Neuronal stem cell (in vitro differentiated cells): Measurements from ENCODE around the gene KBTBD12.

ENCODE experiments used
- DNase-seq: peaks from one replicate; pipeline ENCODE4 v3.0.0-alpha.2; 2013; ENCODE audit warnings: low spot score
- H2AFZ ChIP-seq: one replicate; pipeline ENCODE4 v1.6.1; 2013; ENCODE audit warnings: mild to moderate bottlenecking, low read length, inconsistent platforms
- H2AK5ac ChIP-seq: 2 replicates; pipeline ENCODE4 v1.6.1; 2013; ENCODE audit warnings: low read depth, mild to moderate bottlenecking, inconsistent platforms, low read length, moderate library complexity, mixed read lengths
- H2BK120ac ChIP-seq: 2 replicates; pipeline ENCODE4 v1.6.1; 2013; ENCODE audit warnings: low read depth, mild to moderate bottlenecking, inconsistent platforms, low read length, moderate library complexity, mixed read lengths
- H2BK12ac ChIP-seq: one replicate; pipeline ENCODE4 v1.6.1; 2013; ENCODE audit warnings: low read length, inconsistent platforms
- H2BK15ac ChIP-seq: 2 replicates; pipeline ENCODE4 v1.6.1; 2013; ENCODE audit warnings: mild to moderate bottlenecking, low read length, inconsistent platforms, mixed read lengths
- H2BK5ac ChIP-seq: one replicate; pipeline ENCODE4 v1.6.1; 2013; ENCODE audit warnings: inconsistent platforms, mild to moderate bottlenecking, low read length, moderate library complexity
- H3K14ac ChIP-seq: one replicate; pipeline ENCODE4 v1.6.1; 2013; ENCODE audit warnings: low read length, inconsistent platforms
- H3K18ac ChIP-seq: 2 replicates; pipeline ENCODE4 v1.6.1; 2013; ENCODE audit warnings: low read length, inconsistent platforms
- H3K23ac ChIP-seq: 2 replicates; pipeline ENCODE4 v1.6.1; 2013; ENCODE audit warnings: low read depth, mild to moderate bottlenecking, mixed read lengths, low read length, inconsistent platforms; ENCODE audit not compliant: poor library complexity
- H3K27ac ChIP-seq: replicated peaks from 3 replicates; pipeline ENCODE4 v1.5.1; 2013; ENCODE audit warnings: low read length, inconsistent platforms
- H3K27me3 ChIP-seq, 3 experiments: 2 replicates each; pipeline ENCODE4 v1.6.1; 2013; ENCODE audit warnings: low read length in 3 of 3, mild to moderate bottlenecking in 2 of 3, inconsistent platforms in 1 of 3, low read depth in 1 of 3, mixed read lengths in 1 of 3, moderate library complexity in 1 of 3; ENCODE audit not compliant: control insufficient read depth in 3 of 3, insufficient read depth in 3 of 3
- H3K36me3 ChIP-seq, 2 donors: replicated peaks in 1 of 2; 2 replicates each; pipeline ENCODE4 v1.6.1; 2013; ENCODE audit warnings: low read length in 2 of 2; ENCODE audit not compliant: control insufficient read depth in 2 of 2, insufficient read depth in 2 of 2
- H3K4ac ChIP-seq: 2 replicates; pipeline ENCODE4 v1.6.1; 2013; ENCODE audit warnings: inconsistent platforms, mild to moderate bottlenecking, low read length, moderate library complexity
- H3K4me1 ChIP-seq, 2 donors: 1 replicate in 1 of 2; 2 replicates in 1 of 2; pipeline ENCODE4 v1.6.1; 2013; ENCODE audit warnings: low read length in 2 of 2, low read depth in 1 of 2; ENCODE audit not compliant: control insufficient read depth in 2 of 2, insufficient read depth in 1 of 2
- H3K4me2 ChIP-seq: one replicate; pipeline ENCODE4 v1.6.1; 2013; ENCODE audit warnings: mild to moderate bottlenecking, low read length, inconsistent platforms; ENCODE audit not compliant: insufficient read depth, poor library complexity, severe bottlenecking
- H3K4me3 ChIP-seq, 2 donors: 2 replicates each; pipeline ENCODE4 v1.5.1; 2013; ENCODE audit warnings: low read length in 2 of 2, mild to moderate bottlenecking in 2 of 2, inconsistent platforms in 1 of 2, moderate library complexity in 1 of 2
- H3K79me1 ChIP-seq: one replicate; pipeline ENCODE4 v1.6.1; 2013; ENCODE audit warnings: low read depth, mild to moderate bottlenecking, inconsistent platforms, low read length, moderate library complexity
- H3K9ac ChIP-seq: one replicate; pipeline ENCODE4 v1.6.1; 2013; ENCODE audit warnings: mild to moderate bottlenecking, low read depth, low read length, inconsistent platforms; ENCODE audit not compliant: poor library complexity
- H3K9me3 ChIP-seq, 2 donors: replicated peaks in 1 of 2; 2 replicates each; pipeline versions ENCODE3 to v1.6.1; 2013; ENCODE audit warnings: low read length in 2 of 2, mild to moderate bottlenecking in 2 of 2, inconsistent platforms in 1 of 2, low read depth in 1 of 2, mixed read lengths in 1 of 2, moderate library complexity in 1 of 2; ENCODE audit not compliant: control insufficient read depth in 2 of 2, insufficient read depth in 1 of 2
- H4K8ac ChIP-seq: one replicate; pipeline ENCODE4 v1.6.1; 2013; ENCODE audit warnings: low read depth, mild to moderate bottlenecking, inconsistent platforms, low read length, moderate library complexity
- H4K91ac ChIP-seq: one replicate; pipeline ENCODE4 v1.6.1; 2013; ENCODE audit warnings: low read length, low read depth, mild to moderate bottlenecking, inconsistent platforms; ENCODE audit not compliant: poor library complexity
- WGBS, 2 donors: extraction: QIAGEN DNeasy Blood & Tissue Kit; methylation state at CpG; one replicate each; pipeline ENCODE4 v1.1.7; 2013; ENCODE audit warnings: missing lambda C conversion rate in 2 of 2, mixed read lengths in 1 of 2; ENCODE audit not compliant: insufficient read length in 2 of 2, insufficient replicate concordance in 1 of 2; ENCODE audit errors: extremely low coverage in 2 of 2; 5-methylcytosine and 5-hydroxymethylcytosine counted together

The KBTBD12 gene

GRCh38 chr3:127948211-127948610 lies 33.2 kb downstream of the KBTBD12 start:
- Histone ChIP-seq H3K14ac (no peak overlapping the region), H3K79me1 (no peaks in the 10 kb centered on the region), H2BK5ac (no peak overlapping the region), H3K4ac (no peak overlapping the region), H3K27ac (no peak overlapping the region), H4K8ac (no peak overlapping the region), H2AFZ (no peak overlapping the region), H3K9me3 (no peaks in the 10 kb centered on the region), H2AK5ac (no peak overlapping the region), H3K4me2 (no peak overlapping the region), H2BK120ac (no peak overlapping the region), H3K36me3 (no peaks in the 10 kb centered on the region), H4K91ac (no peak overlapping the region), H3K4me3 (no peak overlapping the region), H3K27me3 (peaks cover 0 to 11% (median 0%) of the 10 kb centered on the region in 3 experiments), H3K4me1 (no peaks in the 10 kb centered on the region), H3K9ac (no peak overlapping the region), H2BK15ac (no peak overlapping the region), H3K23ac (no peak overlapping the region), H3K18ac (no peak overlapping the region), H2BK12ac (no peak overlapping the region)
- no peak for DNase-seq
- WGBS, 2 donors: no CpG with 5 or more reads among the region's 3 CpGs

- no peak overlapping the region for H3K9ac ChIP-seq
- DNase-seq: no peak
- no peaks in the 10 kb centered on the region for H3K79me1 ChIP-seq
- no peak overlapping the region for H2BK5ac ChIP-seq
- H3K27me3 ChIP-seq: peaks cover 0 to 17% (median 0%) of the 10 kb centered on the region in 3 experiments
- H2AK5ac ChIP-seq: no peak overlapping the region
- no CpG with 5 or more reads among the region's 2 CpGs for WGBS, 2 donors
- H2BK12ac ChIP-seq: no peak overlapping the region
- H3K4me1 ChIP-seq: no peaks in the 10 kb centered on the region
- no peak overlapping the region for H2AFZ ChIP-seq
- no peaks in the 10 kb centered on the region for H3K36me3 ChIP-seq
- no peak overlapping the region for H3K18ac ChIP-seq
- H3K4me3 ChIP-seq: no peak overlapping the region
- H2BK120ac ChIP-seq: no peak overlapping the region
- no peak overlapping the region for H3K14ac ChIP-seq
- no peak overlapping the region for H4K8ac ChIP-seq
- H3K4ac ChIP-seq: no peak overlapping the region
- no peak overlapping the region for H3K27ac ChIP-seq
- no peak overlapping the region for H3K23ac ChIP-seq
- H3K9me3 ChIP-seq: no peaks in the 10 kb centered on the region
- H2BK15ac ChIP-seq: no peak overlapping the region
- H3K4me2 ChIP-seq: no peak overlapping the region
- H4K91ac ChIP-seq: no peak overlapping the region
These were observed 34.5 kb downstream of the KBTBD12 start for GRCh38 chr3:127949446-127950055.

- Histone ChIP-seq H3K4me1 (no peaks in the 10 kb centered on the region), H3K79me1 (no peaks in the 10 kb centered on the region), H3K4me2 (no peak overlapping the region), H3K4me3 (no peak overlapping the region), H3K23ac (no peak overlapping the region), H3K27me3 (peaks cover 0 to 17% (median 0%) of the 10 kb centered on the region in 3 experiments), H2BK12ac (no peak overlapping the region), H2AK5ac (no peak overlapping the region), H2BK5ac (no peak overlapping the region), H3K14ac (no peak overlapping the region), H3K36me3 (no peaks in the 10 kb centered on the region), H3K4ac (no peak overlapping the region), H3K9ac (no peak overlapping the region), H2AFZ (no peak overlapping the region), H3K9me3 (no peaks in the 10 kb centered on the region), H4K8ac (no peak overlapping the region), H2BK15ac (no peak overlapping the region), H3K27ac (no peak overlapping the region), H3K18ac (no peak overlapping the region), H2BK120ac (no peak overlapping the region), H4K91ac (no peak overlapping the region)
- DNase-seq: no peak
- no CpG with 5 or more reads among the region's 1 CpG for WGBS, 2 donors
These were observed 36.2 kb downstream of the KBTBD12 start for GRCh38 chr3:127951276-127951675.

- Histone ChIP-seq H2BK12ac (no peak overlapping the region), H3K4ac (no peak overlapping the region), H2BK15ac (no peak overlapping the region), H3K79me1 (no peaks in the 10 kb centered on the region), H3K23ac (no peak overlapping the region), H2BK120ac (no peak overlapping the region), H3K4me3 (no peak overlapping the region), H3K27me3 (peaks cover 0 to 18% (median 0%) of the 10 kb centered on the region in 3 experiments), H4K91ac (no peak overlapping the region), H2BK5ac (no peak overlapping the region), H3K9ac (no peak overlapping the region), H3K14ac (no peak overlapping the region), H3K4me2 (no peak overlapping the region), H3K4me1 (no peaks in the 10 kb centered on the region), H3K36me3 (no peaks in the 10 kb centered on the region), H3K9me3 (no peaks in the 10 kb centered on the region), H2AK5ac (no peak overlapping the region), H3K27ac (no peak overlapping the region), H2AFZ (no peak overlapping the region), H4K8ac (no peak overlapping the region), H3K18ac (no peak overlapping the region)
- DNase-seq: no peak
- WGBS, 2 donors: no CpG with 5 or more reads among the region's 6 CpGs
These were observed 38.3 kb downstream of the KBTBD12 start for GRCh38 chr3:127953091-127954035.
